Stomach (tissue), 9 donors: ENCODE results near the gene TXNIP. TPM values are rescaled to one million over a fixed set of nuclear protein-coding genes. Genes with fewer than 3 reads are reported as not detected.
A peak's percentile ranks its signal among the peaks of the same experiment; 100 is the strongest.

Experiments
- DNase-seq, 2 donors: peaks; one replicate each; pipeline versions ENCODE4 v3.0.0 to v3.0.0-alpha.2; 2013 to 2019
- H3K27ac ChIP-seq, 5 donors: fragments of 200-600 bp in 4 of 5; sonication (generic) in 4 of 5; one replicate each; pipeline ENCODE4 v1.5.1; 2013 to 2019; ENCODE audit warnings: mild to moderate bottlenecking in 1 of 5, moderate library complexity in 1 of 5
- H3K27me3 ChIP-seq, 3 donors: fragments of 200-600 bp; sonication (generic); one replicate each; pipeline ENCODE4 v1.5.1; 2017 to 2019; ENCODE audit warnings: mixed run types in 1 of 3
- H3K36me3 ChIP-seq, 4 donors: fragments of 200-600 bp; sonication (generic); 1 replicate in 3 of 4; 2 replicates in 1 of 4; pipeline ENCODE4 v1.5.1; 2016 to 2019
- H3K4me1 ChIP-seq, 4 donors: fragments of 200-600 bp; sonication (generic); one replicate each; pipeline ENCODE4 v1.5.1; 2016 to 2019
- H3K4me3 ChIP-seq, 4 donors: fragments of 200-600 bp; sonication (generic) in 3 of 4; one replicate each; pipeline ENCODE4 v1.5.1; 2016 to 2019; ENCODE audit warnings: mild to moderate bottlenecking in 1 of 4
- H3K9me3 ChIP-seq, 4 donors: fragments of 200-600 bp; sonication (generic); one replicate each; pipeline ENCODE4 v1.5.1; 2016 to 2019
- EP300 ChIP-seq: sonication (generic); formaldehyde crosslinking; IDR thresholded peaks from one replicate; pipeline ENCODE4 v1.6.1; 2017; ENCODE audit warnings: antibody characterized with exemption
- POLR2A ChIP-seq, 4 donors: fragments of 450-650 bp; IDR thresholded peaks; one replicate each; pipeline ENCODE4 v1.6.1; 2016; ENCODE audit warnings: antibody characterized with exemption in 4 of 4, control low read depth in 2 of 4, mild to moderate bottlenecking in 1 of 4, moderate library complexity in 1 of 4
- POLR2AphosphoS5 ChIP-seq, 3 donors: sonication (generic); formaldehyde crosslinking; IDR thresholded peaks; one replicate each; pipeline ENCODE4 v1.6.1; 2016; ENCODE audit warnings: antibody characterized with exemption in 3 of 3
- WGBS, 5 donors: extraction: QIAGEN DNeasy Blood & Tissue Kit in 3 of 5; methylation state at CpG; one replicate each; pipeline versions ENCODE4 v1.1.5 to v1.1.7; 2013 to 2018; 5-methylcytosine and 5-hydroxymethylcytosine counted together
- intact Hi-C: fragments of 100-400 bp; cut with DNase I; formaldehyde crosslinking; loops from one replicate; pipeline ENCODE4 v1.15.1; 2023; ENCODE audit warnings: low total_unique reads
- polyA plus RNA-seq, 3 donors: library from polyadenylated mRNA; stranded (reverse); fragments of 200-250 nt; gene quantifications; one replicate each; pipeline ENCODE4 v1.2.3, GENCODE V29; 2013
- total RNA-seq, 5 donors: library from RNA; depleted of rRNA; stranded (reverse); fragments of >200 nt; gene quantifications; one replicate each; pipeline versions ENCODE4 v1.1.0 to v1.2.3, GENCODE V29; 2014 to 2016
- TF ChIP-seq, protein P1 (sequence below), 7 experiments: fragments of 450-650 bp in 4 of 7; fragments of 200-600 bp in 3 of 7; sonication (generic) in 3 of 7; IDR thresholded peaks; one replicate each; pipeline ENCODE4 v1.5.1; 2016 to 2019; ENCODE audit warnings: antibody characterized with exemption in 7 of 7, control low read depth in 2 of 7, mild to moderate bottlenecking in 1 of 7
- donor health status: healthy with polysubstance abuse.
- donor health status: Bipolar disorder and iron deficiency.
- donor health status: healthy.

The TXNIP gene
- total and polyA plus RNA-seq, 8 donors, result 204 to 3,386 (median 622) TPM

DNA sequence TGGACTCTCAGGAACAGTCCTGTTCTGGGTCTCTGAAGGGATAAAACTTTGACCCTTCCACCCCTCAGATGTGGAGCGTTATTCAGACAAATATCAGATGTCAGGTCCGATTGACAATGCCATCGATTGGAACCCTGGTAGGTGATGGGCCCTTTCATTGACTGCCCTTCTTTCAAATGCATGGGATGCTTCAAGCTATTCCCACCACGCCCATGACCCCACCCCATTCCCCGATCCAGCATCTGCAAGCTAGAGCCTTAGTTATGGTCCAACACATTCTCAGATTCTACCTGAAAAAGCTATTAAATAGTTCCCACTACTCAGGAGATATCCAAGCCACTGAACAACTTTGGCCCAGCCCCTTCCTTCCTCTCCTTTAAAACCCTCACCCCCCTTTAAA lies 19.4 kb downstream of the TXNIP start:
- peaks cover 0 to 14% (median 4%) of the 10 kb centered on the region in 4 donors for H3K36me3 ChIP-seq
- H3K4me1 ChIP-seq, result peaks cover 37 to 52% (median 50%) of the 10 kb centered on the region in 4 donors
- no peak for TF ChIP-seq EP300
- TF ChIP-seq POLR2AphosphoS5 (IDR thresholded peaks at IDR 0.05), result no peak
- TF ChIP-seq, protein P1, sequence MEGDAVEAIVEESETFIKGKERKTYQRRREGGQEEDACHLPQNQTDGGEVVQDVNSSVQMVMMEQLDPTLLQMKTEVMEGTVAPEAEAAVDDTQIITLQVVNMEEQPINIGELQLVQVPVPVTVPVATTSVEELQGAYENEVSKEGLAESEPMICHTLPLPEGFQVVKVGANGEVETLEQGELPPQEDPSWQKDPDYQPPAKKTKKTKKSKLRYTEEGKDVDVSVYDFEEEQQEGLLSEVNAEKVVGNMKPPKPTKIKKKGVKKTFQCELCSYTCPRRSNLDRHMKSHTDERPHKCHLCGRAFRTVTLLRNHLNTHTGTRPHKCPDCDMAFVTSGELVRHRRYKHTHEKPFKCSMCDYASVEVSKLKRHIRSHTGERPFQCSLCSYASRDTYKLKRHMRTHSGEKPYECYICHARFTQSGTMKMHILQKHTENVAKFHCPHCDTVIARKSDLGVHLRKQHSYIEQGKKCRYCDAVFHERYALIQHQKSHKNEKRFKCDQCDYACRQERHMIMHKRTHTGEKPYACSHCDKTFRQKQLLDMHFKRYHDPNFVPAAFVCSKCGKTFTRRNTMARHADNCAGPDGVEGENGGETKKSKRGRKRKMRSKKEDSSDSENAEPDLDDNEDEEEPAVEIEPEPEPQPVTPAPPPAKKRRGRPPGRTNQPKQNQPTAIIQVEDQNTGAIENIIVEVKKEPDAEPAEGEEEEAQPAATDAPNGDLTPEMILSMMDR (IDR thresholded peaks at IDR 0.05), result no peak
- TF ChIP-seq POLR2A (IDR thresholded peaks at IDR 0.05), result no peak
- no peaks in the 10 kb centered on the region for H3K27me3 ChIP-seq
- intact Hi-C loops, result no loop called here
- no peaks in the 10 kb centered on the region for H3K9me3 ChIP-seq
- H3K4me3 ChIP-seq, result no peak overlapping the region
- no peak for DNase-seq
- H3K27ac ChIP-seq, result peak overlapping the region; percentile 43 to 100 (median 96)
- 76 to 87% (median 81%) methylated on average over 5 of the region's 5 CpGs for WGBS, 5 donors

DNA sequence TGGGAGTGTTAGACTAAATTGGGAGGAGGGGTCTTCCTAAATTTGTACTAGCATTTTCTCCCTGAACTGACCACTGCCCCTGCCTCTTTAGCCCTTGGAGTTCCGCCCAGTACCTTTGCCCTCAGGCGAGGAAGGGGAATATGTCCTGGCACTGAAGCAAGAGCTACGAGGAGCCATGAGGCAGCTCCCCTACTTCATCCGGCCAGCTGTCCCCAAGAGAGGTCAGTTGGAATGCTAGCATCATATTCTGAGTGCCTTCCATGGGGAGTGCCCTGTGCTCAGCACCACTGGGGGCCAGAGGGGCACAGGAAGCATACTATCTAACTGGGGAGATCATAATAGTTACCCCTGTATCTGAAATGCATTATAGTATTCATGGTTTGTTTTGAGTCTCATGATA lies 21.2 kb downstream of the TXNIP start:
- Histone ChIP-seq H3K4me1 (peaks cover 27 to 34% (median 32%) of the 10 kb centered on the region in 4 donors), H3K4me3 (no peak overlapping the region), H3K27me3 (no peaks in the 10 kb centered on the region), H3K9me3 (no peaks in the 10 kb centered on the region), H3K27ac (no peak overlapping the region), H3K36me3 (peaks cover 0 to 14% (median 4%) of the 10 kb centered on the region in 4 donors)
- TF ChIP-seq, protein P1 (IDR thresholded peaks at IDR 0.05), result no peak
- TF ChIP-seq POLR2A (IDR thresholded peaks at IDR 0.05) (no peak), POLR2AphosphoS5 (IDR thresholded peaks at IDR 0.05) (no peak), EP300 (no peak)
- intact Hi-C loops, result no loop called here
- no peak for DNase-seq
- 73 to 86% (median 81%) methylated on average over 4 of the region's 4 CpGs for WGBS, 5 donors

DNA sequence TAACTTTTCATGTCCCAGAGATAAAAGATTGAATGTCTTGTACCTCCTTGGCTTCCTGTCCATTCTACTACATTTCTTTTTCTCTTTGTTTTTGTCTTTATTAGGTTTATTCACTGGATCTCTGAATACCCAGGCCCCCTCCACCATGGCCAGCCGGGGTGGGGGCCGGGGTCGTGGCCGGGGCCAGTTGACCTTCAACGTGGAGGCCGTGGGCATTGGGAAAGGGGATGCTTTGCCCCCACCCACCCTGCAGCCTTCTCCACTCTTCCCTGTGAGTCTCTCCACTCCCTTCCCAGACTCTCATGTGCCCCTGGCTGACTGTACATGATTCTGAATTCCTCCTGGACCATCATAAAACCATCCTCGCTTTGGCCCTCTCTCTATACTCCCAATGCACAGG lies 21.7 kb downstream of the TXNIP start:
- intact Hi-C loops, result loop anchor here (5.0 kb wide), 1 partner anchor 38 kb away; no protein-coding TSS in a partner anchor
- Histone ChIP-seq H3K27me3 (no peaks in the 10 kb centered on the region), H3K9me3 (no peaks in the 10 kb centered on the region), H3K4me3 (no peak overlapping the region), H3K36me3 (peaks cover 0 to 14% (median 4%) of the 10 kb centered on the region in 4 donors), H3K4me1 (peaks cover 22 to 29% (median 27%) of the 10 kb centered on the region in 4 donors), H3K27ac (no peak overlapping the region)
- no peak for DNase-seq
- TF ChIP-seq EP300 (no peak), POLR2A (IDR thresholded peaks at IDR 0.05) (no peak), POLR2AphosphoS5 (IDR thresholded peaks at IDR 0.05) (no peak)
- TF ChIP-seq, protein P1 (IDR thresholded peaks at IDR 0.05), result no peak
- WGBS, 5 donors, result 79 to 89% (median 82%) methylated on average over 7 of the region's 7 CpGs

DNA sequence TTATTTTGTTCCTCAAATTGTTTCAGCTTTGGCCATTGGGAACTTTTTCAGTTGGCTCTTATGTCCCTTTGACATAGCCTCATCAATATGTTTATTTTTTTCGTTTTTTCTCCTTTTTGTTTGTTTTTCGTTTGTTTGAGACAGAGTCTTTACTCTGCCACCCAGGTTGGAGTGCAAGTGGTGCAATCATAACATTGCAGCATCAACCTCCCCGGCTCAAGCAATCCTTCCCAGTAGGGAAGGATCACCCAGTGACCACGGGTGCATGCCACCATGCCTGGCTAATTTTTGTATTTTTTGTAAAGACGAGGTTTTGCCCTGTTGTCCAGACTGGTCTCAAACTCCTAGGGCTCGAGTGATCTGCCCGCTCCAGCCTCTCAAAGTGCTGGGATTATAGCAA lies 23.8 kb downstream of the TXNIP start:
- peaks cover 0 to under 1% (median 0%) of the 10 kb centered on the region in 4 donors for H3K9me3 ChIP-seq
- peaks cover 5 to 8% (median 7%) of the 10 kb centered on the region in 4 donors for H3K4me1 ChIP-seq
- WGBS, 5 donors, result 66 to 75% (median 72%) methylated on average over 7 of the region's 7 CpGs
- H3K27me3 ChIP-seq, result no peaks in the 10 kb centered on the region
- H3K27ac ChIP-seq, result no peak overlapping the region
- DNase-seq, result no peak
- no peak overlapping the region for H3K4me3 ChIP-seq
- peaks cover 0 to 15% (median 5%) of the 10 kb centered on the region in 4 donors for H3K36me3 ChIP-seq
- intact Hi-C loops, result loop anchor here (5.0 kb wide), 1 partner anchor 40 kb away; no protein-coding TSS in a partner anchor
- no peak for TF ChIP-seq POLR2AphosphoS5 (IDR thresholded peaks at IDR 0.05)
- TF ChIP-seq, protein P1 (IDR thresholded peaks at IDR 0.05), result no peak
- TF ChIP-seq EP300, result no peak
- TF ChIP-seq POLR2A (IDR thresholded peaks at IDR 0.05), result no peak
